Vagina (tissue), 2 donors: Measurements from ENCODE around the gene PIKFYVE. TPM values are rescaled to one million over a fixed set of nuclear protein-coding genes. Genes with fewer than 3 reads are reported as not detected.

Experiments
- DNase-seq, 2 donors: peaks; one replicate each; pipeline ENCODE4 v3.0.0-alpha.2; 2017; ENCODE audit errors: extremely low spot score in 2 of 2
- H3K27ac ChIP-seq: fragments of 200-600 bp; sonication (generic); one replicate; pipeline ENCODE4 v1.5.1; 2019
- H3K27me3 ChIP-seq: fragments of 200-600 bp; sonication (generic); one replicate; pipeline ENCODE4 v1.5.1; 2019
- H3K36me3 ChIP-seq, 2 donors: fragments of 200-600 bp; sonication (generic); one replicate each; pipeline ENCODE4 v1.5.1; 2017 to 2019
- H3K4me1 ChIP-seq: fragments of 200-600 bp; sonication (generic); one replicate; pipeline ENCODE4 v1.5.1; 2019
- H3K4me3 ChIP-seq, 2 donors: fragments of 200-600 bp; sonication (generic); 1 replicate in 1 of 2; 2 replicates in 1 of 2; pipeline ENCODE4 v1.5.1; 2016 to 2019
- H3K9me3 ChIP-seq: fragments of 200-600 bp; sonication (generic); one replicate; pipeline ENCODE4 v1.5.1; 2019
- POLR2A ChIP-seq, 2 donors: fragments of 450-650 bp; IDR thresholded peaks; one replicate each; pipeline ENCODE4 v1.6.1; 2017; ENCODE audit warnings: antibody characterized with exemption in 2 of 2, mild to moderate bottlenecking in 2 of 2, moderate library complexity in 2 of 2
- POLR2AphosphoS5 ChIP-seq, 2 donors: sonication (generic); formaldehyde crosslinking; IDR thresholded peaks; one replicate each; pipeline ENCODE4 v1.9.0; 2017; ENCODE audit warnings: antibody characterized with exemption in 2 of 2, mild to moderate bottlenecking in 2 of 2, low read depth in 1 of 2; ENCODE audit not compliant: insufficient read depth in 1 of 2
- intact Hi-C: fragments of 100-400 bp; cut with DNase I; formaldehyde crosslinking; loops from one replicate; pipeline ENCODE4 v1.15.1; 2023
- total RNA-seq: library from RNA; depleted of rRNA; stranded (reverse); fragments of >200 nt; gene quantifications from one replicate; pipeline ENCODE4 v1.2.3, GENCODE V29; 2016
- TF ChIP-seq, protein P1 (sequence below), 3 experiments: fragments of 450-650 bp in 2 of 3; fragments of 200-600 bp in 1 of 3; sonication (generic) in 1 of 3; IDR thresholded peaks; one replicate each; pipeline ENCODE4 v1.5.1; 2017 to 2019; ENCODE audit warnings: antibody characterized with exemption in 3 of 3, mild to moderate bottlenecking in 2 of 3, moderate library complexity in 2 of 3

The PIKFYVE gene
- total RNA-seq, 1 donor from 2014 or later, result 18.7 TPM

DNA sequence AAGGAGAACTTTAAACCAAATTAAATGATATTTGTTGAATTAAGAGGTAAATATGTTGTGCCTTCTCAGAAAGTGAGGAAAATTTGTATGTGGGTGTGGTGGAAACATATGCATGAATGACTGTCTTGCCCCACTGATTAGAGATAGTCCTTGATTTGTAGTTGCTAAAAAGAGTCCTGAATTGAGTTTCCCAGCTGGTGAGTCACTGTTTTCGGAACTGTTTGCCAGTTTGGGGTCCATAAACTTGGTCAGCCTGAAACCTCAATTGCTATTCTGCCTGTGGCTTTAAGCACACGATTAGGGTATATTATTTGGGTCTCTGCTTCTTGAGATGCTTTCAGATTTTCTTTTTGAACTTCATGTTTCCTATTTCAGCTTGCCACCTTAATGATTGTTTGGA lies 53.3 kb downstream of the PIKFYVE start:
- H3K36me3 ChIP-seq, result peaks cover 0 to 19% of the 10 kb centered on the region in 2 donors
- H3K4me1 ChIP-seq, result peaks cover 20% of the 10 kb centered on the region
- peak overlapping the region; percentile 10 for H3K27ac ChIP-seq
- H3K4me3 ChIP-seq, result no peak overlapping the region
- intact Hi-C loops, result no loop called here
- no peaks in the 10 kb centered on the region for H3K9me3 ChIP-seq
- DNase-seq, result no peak
- H3K27me3 ChIP-seq, result no peaks in the 10 kb centered on the region
- TF ChIP-seq, protein P1, sequence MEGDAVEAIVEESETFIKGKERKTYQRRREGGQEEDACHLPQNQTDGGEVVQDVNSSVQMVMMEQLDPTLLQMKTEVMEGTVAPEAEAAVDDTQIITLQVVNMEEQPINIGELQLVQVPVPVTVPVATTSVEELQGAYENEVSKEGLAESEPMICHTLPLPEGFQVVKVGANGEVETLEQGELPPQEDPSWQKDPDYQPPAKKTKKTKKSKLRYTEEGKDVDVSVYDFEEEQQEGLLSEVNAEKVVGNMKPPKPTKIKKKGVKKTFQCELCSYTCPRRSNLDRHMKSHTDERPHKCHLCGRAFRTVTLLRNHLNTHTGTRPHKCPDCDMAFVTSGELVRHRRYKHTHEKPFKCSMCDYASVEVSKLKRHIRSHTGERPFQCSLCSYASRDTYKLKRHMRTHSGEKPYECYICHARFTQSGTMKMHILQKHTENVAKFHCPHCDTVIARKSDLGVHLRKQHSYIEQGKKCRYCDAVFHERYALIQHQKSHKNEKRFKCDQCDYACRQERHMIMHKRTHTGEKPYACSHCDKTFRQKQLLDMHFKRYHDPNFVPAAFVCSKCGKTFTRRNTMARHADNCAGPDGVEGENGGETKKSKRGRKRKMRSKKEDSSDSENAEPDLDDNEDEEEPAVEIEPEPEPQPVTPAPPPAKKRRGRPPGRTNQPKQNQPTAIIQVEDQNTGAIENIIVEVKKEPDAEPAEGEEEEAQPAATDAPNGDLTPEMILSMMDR (IDR thresholded peaks at IDR 0.05), result no peak
- TF ChIP-seq POLR2A (IDR thresholded peaks at IDR 0.05), result no peak
- no peak for TF ChIP-seq POLR2AphosphoS5 (IDR thresholded peaks at IDR 0.05; ENCODE audit: insufficient read depth in 1 of 2, low read depth in 1 of 2)

- no peak for DNase-seq
- Histone ChIP-seq H3K4me1 (peaks cover 20% of the 10 kb centered on the region), H3K4me3 (no peak overlapping the region), H3K27ac (peak overlapping the region; percentile 10), H3K36me3 (peaks cover 0 to 21% of the 10 kb centered on the region in 2 donors), H3K9me3 (no peaks in the 10 kb centered on the region), H3K27me3 (no peaks in the 10 kb centered on the region)
- intact Hi-C loops, result no loop called here
- TF ChIP-seq POLR2AphosphoS5 (IDR thresholded peaks at IDR 0.05; ENCODE audit: insufficient read depth in 1 of 2, low read depth in 1 of 2), result peak in 1 of 2 donors; percentile 29
- TF ChIP-seq, protein P1 (IDR thresholded peaks at IDR 0.05), result no peak
These were observed 54.6 kb downstream of the PIKFYVE start for GRCh38 chr2:208320686-208321085.

DNA sequence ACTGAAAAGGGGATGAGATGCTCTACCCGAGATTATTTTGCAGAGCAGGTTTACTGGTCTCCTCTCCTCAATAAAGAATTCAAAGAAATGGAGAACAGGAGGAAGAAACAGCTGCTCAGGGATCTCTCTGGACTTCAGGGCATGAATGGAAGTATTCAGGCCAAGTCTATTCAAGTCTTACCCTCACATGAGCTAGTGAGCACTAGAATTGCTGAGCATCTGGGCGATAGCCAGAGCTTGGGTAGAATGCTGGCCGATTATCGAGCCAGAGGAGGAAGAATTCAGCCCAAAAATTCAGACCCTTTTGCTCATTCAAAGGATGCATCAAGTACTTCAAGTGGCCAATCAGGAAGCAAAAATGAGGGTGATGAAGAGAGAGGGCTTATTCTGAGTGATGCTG lies 60.0 kb downstream of the PIKFYVE start:
- Histone ChIP-seq H3K27me3 (no peaks in the 10 kb centered on the region), H3K9me3 (no peaks in the 10 kb centered on the region), H3K4me1 (peaks cover 8% of the 10 kb centered on the region), H3K27ac (no peak overlapping the region), H3K36me3 (peaks cover 0 to 50% of the 10 kb centered on the region in 2 donors), H3K4me3 (no peak overlapping the region)
- intact Hi-C loops, result no loop called here
- TF ChIP-seq POLR2AphosphoS5 (IDR thresholded peaks at IDR 0.05; ENCODE audit: insufficient read depth in 1 of 2, low read depth in 1 of 2), result no peak
- TF ChIP-seq, protein P1 (IDR thresholded peaks at IDR 0.05), result no peak
- TF ChIP-seq POLR2A (IDR thresholded peaks at IDR 0.05), result no peak
- DNase-seq, result no peak

DNA sequence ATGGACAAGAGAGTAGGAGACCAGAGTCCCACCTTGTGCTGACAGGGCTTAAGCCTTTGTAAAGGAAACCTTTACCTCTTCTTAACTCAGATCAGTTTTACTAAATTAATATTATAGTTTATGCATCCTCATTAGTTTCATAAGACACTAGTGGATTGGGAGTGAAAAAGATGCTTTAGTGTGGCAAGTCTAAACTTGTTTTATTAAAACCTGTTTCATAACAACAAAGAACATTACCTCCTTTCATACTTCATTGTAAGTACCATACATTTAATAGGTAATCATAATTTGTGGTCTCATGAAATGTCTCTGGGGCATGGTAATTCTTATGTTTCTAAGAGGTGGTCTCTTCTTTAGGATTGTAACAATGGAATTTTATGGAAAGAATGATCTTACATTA lies 63.4 kb downstream of the PIKFYVE start:
- Histone ChIP-seq H3K36me3 (peaks cover 0 to 65% of the 10 kb centered on the region in 2 donors), H3K4me1 (no peaks in the 10 kb centered on the region), H3K27me3 (no peaks in the 10 kb centered on the region), H3K9me3 (no peaks in the 10 kb centered on the region), H3K4me3 (no peak overlapping the region), H3K27ac (no peak overlapping the region)
- no peak for DNase-seq
- intact Hi-C loops, result no loop called here
- TF ChIP-seq, protein P1 (IDR thresholded peaks at IDR 0.05), result no peak
- no peak for TF ChIP-seq POLR2AphosphoS5 (IDR thresholded peaks at IDR 0.05; ENCODE audit: insufficient read depth in 1 of 2, low read depth in 1 of 2)
- no peak for TF ChIP-seq POLR2A (IDR thresholded peaks at IDR 0.05)

DNA sequence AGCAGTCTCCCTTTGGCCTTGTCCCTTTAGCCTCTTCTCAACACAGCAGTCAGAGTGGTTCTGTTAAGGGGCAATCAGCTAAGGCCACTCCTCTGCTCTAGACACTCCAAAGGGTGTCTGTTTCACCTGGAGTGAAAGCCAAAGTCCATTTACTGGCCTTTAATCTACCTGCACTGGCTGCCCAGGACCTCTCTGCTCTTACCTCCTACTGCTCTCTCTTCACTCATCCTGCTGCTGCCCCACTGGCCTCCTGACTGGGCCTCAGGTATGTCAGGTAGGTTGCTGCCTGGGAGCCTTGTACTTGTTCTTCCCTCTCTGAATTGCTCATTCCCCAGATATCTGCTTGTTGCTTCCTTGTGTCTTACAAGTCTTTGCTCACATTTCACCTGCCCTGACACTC lies 68.2 kb downstream of the PIKFYVE start:
- TF ChIP-seq, protein P1 (IDR thresholded peaks at IDR 0.05), result no peak
- TF ChIP-seq POLR2A (IDR thresholded peaks at IDR 0.05) (no peak), POLR2AphosphoS5 (IDR thresholded peaks at IDR 0.05; ENCODE audit: insufficient read depth in 1 of 2, low read depth in 1 of 2) (no peak)
- Histone ChIP-seq H3K27ac (no peak overlapping the region), H3K4me3 (no peak overlapping the region), H3K4me1 (no peaks in the 10 kb centered on the region), H3K36me3 (peaks cover 0 to 77% of the 10 kb centered on the region in 2 donors), H3K9me3 (no peaks in the 10 kb centered on the region), H3K27me3 (no peaks in the 10 kb centered on the region)
- DNase-seq, result no peak
- intact Hi-C loops, result no loop called here
